ENCODE results near the gene DEPDC4.

GRCh38 chr12:100293017-100293416 lies 26.1 kb upstream of the DEPDC4 start:
- TF ChIP-seq CTCF (IDR thresholded peaks at IDR 0.05) (no peak), POLR2A (IDR thresholded peaks at IDR 0.05) (no peak), EP300 (IDR thresholded peaks at IDR 0.05) (no peak)
